ENCODE data around the gene NKX2-3. TPM values are rescaled to one million over a fixed set of nuclear protein-coding genes. Genes with fewer than 3 reads are reported as not detected.

NKX2-3 gene
- total and polyA plus RNA-seq, 9 of the 15 experiments (the other 6 are each of a cell fraction or from before 2014, with no cell fraction given), result not detected

DNA sequence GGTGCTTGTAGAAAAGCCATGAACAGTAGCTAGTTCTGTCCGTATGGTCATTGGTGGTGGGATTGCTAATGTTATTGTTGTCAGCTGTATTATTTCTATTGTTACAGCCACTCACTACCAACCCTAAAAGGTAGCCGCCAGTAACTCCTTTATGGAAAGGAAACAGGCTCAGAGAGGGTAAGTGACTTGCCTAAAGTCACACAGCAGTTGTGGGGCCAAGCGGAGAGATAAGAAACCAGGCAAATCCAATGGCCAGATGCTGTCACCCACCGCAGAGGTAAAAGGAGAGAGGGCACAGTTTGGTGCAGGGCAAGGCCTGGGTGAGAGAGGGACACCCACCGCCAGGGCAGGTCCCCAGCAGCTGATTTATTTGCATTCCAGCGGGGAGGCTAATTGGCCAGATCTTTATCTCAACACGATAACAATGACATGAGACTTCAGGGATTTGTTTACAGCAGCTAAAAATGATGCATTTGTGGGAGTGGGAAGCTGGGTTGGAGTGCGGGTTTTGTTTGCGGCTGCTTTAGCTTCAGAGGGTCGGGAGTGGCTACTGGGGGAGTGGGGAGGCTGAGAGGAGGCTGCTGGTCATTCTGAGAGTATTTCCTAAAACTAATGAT, 8.6 kb upstream of the NKX2-3 start:
- Histone ChIP-seq H3K4me3 (no peak overlapping the region), H3K36me3 (ENCODE audit: control insufficient read depth, insufficient read depth, low read length) (no peaks in the 10 kb centered on the region), H3K4me2 (ENCODE audit: insufficient read depth, low read length) (no peak overlapping the region), H3K9me3 (replicated peaks; ENCODE audit: control insufficient read depth, insufficient read depth, low read depth, low read length) (no peaks in the 10 kb centered on the region), H3K27me3 (ENCODE audit: control insufficient read depth in 2 of 2, insufficient read depth in 2 of 2, low read length in 2 of 2) (peaks cover 16 to 54% of the 10 kb centered on the region in 2 experiments; a peak in 4 of 5 replicates), H3K9ac (ENCODE audit: insufficient read depth in 1 of 2, low read depth in 2 of 2, low read length in 2 of 2) (no peak overlapping the region), H3K27ac (ENCODE audit: extremely low read depth, low read depth, low read length) (no peak overlapping the region), H3K4me1 (replicated peaks in 1 of 2; ENCODE audit: control insufficient read depth in 2 of 2, insufficient read depth in 2 of 2, low read length in 2 of 2) (peaks cover 0 to 19% of the 10 kb centered on the region in 2 experiments; a peak in 1 of 5 replicates), H3K79me2 (ENCODE audit: control insufficient read depth, insufficient read depth, low read length) (no peaks in the 10 kb centered on the region), H4K20me1 (replicated peaks; ENCODE audit: control insufficient read depth, insufficient read depth, low read length) (0 out of 2 replicates have a peak, but pooled peaks cover 3% of the 10 kb centered on the region), H3K9me1 (ENCODE audit: control insufficient read depth, insufficient read depth, low read length) (no peaks in the 10 kb centered on the region), H2AFZ (ENCODE audit: low read depth, low read length) (no peak overlapping the region)
- BruUV-seq (replicated peaks), result no TSS peak
- ATAC-seq, result no peak
- ChIA-PET CTCF (ENCODE audit: low intra/inter-chr PET ratio) (no interaction called here), POLR2A (no interaction called here)
- FAIRE-seq, result no peak
- no peak for DNase-seq (ENCODE audit: extremely low read depth in 1 of 4, low spot score in 3 of 4)
- intact Hi-C loops (cut with micrococcal nuclease) (no loop called here), in situ Hi-C loops (cut with MboI) (no loop called here)
- TF ChIP-seq PTBP1 (IDR thresholded peaks at IDR 0.05; ENCODE audit: low read depth, low read length), result 0 out of 2 replicates have a peak, but pooled peaks have one; percentile 50
- TF ChIP-seq RBM25 (IDR thresholded peaks at IDR 0.05; ENCODE audit: low read depth, low read length, severe bottlenecking), result peak; percentile 89
- no peak for TF ChIP-seq KLF13 (tag; IDR thresholded peaks at IDR 0.05; ENCODE audit: borderline replicate concordance, low read depth)
- TF ChIP-seq TAF1 (IDR thresholded peaks at IDR 0.05; ENCODE audit: control insufficient read depth, extremely low read depth, insufficient read depth, low read length, severe bottlenecking), result no peak
- TF ChIP-seq, protein P1, sequence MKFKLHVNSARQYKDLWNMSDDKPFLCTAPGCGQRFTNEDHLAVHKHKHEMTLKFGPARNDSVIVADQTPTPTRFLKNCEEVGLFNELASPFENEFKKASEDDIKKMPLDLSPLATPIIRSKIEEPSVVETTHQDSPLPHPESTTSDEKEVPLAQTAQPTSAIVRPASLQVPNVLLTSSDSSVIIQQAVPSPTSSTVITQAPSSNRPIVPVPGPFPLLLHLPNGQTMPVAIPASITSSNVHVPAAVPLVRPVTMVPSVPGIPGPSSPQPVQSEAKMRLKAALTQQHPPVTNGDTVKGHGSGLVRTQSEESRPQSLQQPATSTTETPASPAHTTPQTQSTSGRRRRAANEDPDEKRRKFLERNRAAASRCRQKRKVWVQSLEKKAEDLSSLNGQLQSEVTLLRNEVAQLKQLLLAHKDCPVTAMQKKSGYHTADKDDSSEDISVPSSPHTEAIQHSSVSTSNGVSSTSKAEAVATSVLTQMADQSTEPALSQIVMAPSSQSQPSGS (CRISPR knock-in tag; IDR thresholded peaks at IDR 0.05), result no peak
- TF ChIP-seq, protein P2, sequence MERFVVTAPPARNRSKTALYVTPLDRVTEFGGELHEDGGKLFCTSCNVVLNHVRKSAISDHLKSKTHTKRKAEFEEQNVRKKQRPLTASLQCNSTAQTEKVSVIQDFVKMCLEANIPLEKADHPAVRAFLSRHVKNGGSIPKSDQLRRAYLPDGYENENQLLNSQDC (CRISPR knock-in tag; IDR thresholded peaks at IDR 0.05), result no peak
- TF ChIP-seq ZFP36 (IDR thresholded peaks at IDR 0.05; ENCODE audit: low read depth, low read length, partially characterized antibody), result peak; percentile 80
- no peak for TF ChIP-seq RB1 (IDR thresholded peaks at IDR 0.05; ENCODE audit: low read depth)
- TF ChIP-seq RBM22 (IDR thresholded peaks at IDR 0.05; ENCODE audit: low read depth, low read length, poor library complexity, severe bottlenecking), result no peak
- peak; percentile 41; the same call in 1 of the 2 replicates for TF ChIP-seq BCOR (IDR thresholded peaks at IDR 0.05)
- 0 out of 2 replicates have a peak, but pooled peaks have one; percentile 29 for TF ChIP-seq ADNP (tag; IDR thresholded peaks at IDR 0.05)
- 0 out of 4 replicates have a peak, but pooled peaks of 1 of the 2 experiments have one; percentile 42 for TF ChIP-seq KDM1A (IDR thresholded peaks at IDR 0.05)
- TF ChIP-seq PPARD (CRISPR knock-in tag; IDR thresholded peaks at IDR 0.05), result no peak
- TF ChIP-seq, protein P3, sequence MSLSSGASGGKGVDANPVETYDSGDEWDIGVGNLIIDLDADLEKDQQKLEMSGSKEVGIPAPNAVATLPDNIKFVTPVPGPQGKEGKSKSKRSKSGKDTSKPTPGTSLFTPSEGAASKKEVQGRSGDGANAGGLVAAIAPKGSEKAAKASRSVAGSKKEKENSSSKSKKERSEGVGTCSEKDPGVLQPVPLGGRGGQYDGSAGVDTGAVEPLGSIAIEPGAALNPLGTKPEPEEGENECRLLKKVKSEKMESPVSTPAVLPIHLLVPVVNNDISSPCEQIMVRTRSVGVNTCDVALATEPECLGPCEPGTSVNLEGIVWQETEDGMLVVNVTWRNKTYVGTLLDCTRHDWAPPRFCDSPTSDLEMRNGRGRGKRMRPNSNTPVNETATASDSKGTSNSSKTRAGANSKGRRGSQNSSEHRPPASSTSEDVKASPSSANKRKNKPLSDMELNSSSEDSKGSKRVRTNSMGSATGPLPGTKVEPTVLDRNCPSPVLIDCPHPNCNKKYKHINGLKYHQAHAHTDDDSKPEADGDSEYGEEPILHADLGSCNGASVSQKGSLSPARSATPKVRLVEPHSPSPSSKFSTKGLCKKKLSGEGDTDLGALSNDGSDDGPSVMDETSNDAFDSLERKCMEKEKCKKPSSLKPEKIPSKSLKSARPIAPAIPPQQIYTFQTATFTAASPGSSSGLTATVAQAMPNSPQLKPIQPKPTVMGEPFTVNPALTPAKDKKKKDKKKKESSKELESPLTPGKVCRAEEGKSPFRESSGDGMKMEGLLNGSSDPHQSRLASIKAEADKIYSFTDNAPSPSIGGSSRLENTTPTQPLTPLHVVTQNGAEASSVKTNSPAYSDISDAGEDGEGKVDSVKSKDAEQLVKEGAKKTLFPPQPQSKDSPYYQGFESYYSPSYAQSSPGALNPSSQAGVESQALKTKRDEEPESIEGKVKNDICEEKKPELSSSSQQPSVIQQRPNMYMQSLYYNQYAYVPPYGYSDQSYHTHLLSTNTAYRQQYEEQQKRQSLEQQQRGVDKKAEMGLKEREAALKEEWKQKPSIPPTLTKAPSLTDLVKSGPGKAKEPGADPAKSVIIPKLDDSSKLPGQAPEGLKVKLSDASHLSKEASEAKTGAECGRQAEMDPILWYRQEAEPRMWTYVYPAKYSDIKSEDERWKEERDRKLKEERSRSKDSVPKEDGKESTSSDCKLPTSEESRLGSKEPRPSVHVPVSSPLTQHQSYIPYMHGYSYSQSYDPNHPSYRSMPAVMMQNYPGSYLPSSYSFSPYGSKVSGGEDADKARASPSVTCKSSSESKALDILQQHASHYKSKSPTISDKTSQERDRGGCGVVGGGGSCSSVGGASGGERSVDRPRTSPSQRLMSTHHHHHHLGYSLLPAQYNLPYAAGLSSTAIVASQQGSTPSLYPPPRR (CRISPR knock-in tag; IDR thresholded peaks at IDR 0.05; ENCODE audit: borderline replicate concordance), result no peak
- WGBS (ENCODE audit: insufficient coverage, low coverage, missing lambda C conversion rate), result 4% methylated on average over 7 of the region's 10 CpGs
